Thyroid gland (tissue), 4 donors: ENCODE results near the gene NTRK2. TPM values are rescaled to one million over a fixed set of nuclear protein-coding genes. Genes with fewer than 3 reads are reported as not detected.

Experiments used
- DNase-seq, 2 donors: peaks; one replicate each; pipeline ENCODE4 v3.0.0-alpha.2; 2019
- H3K27ac ChIP-seq, 3 donors: fragments of 200-600 bp; sonication (generic); 1 replicate in 2 of 3; 2 replicates in 1 of 3; pipeline ENCODE4 v1.5.1; 2016 to 2019; ENCODE audit warnings: mild to moderate bottlenecking in 1 of 3, moderate library complexity in 1 of 3
- H3K27me3 ChIP-seq: fragments of 200-600 bp; sonication (generic); one replicate; pipeline ENCODE4 v1.5.1; 2019
- H3K36me3 ChIP-seq, 2 donors: fragments of 200-600 bp; sonication (generic); one replicate each; pipeline ENCODE4 v1.5.1; 2016 to 2019
- H3K4me1 ChIP-seq, 2 donors: fragments of 200-600 bp; sonication (generic); one replicate each; pipeline ENCODE4 v1.5.1; 2017 to 2019
- H3K4me3 ChIP-seq, 3 donors: fragments of 200-600 bp; sonication (generic); replicated peaks in 1 of 3; 1 replicate in 2 of 3; 2 replicates in 1 of 3; pipeline ENCODE4 v1.5.1; 2016; ENCODE audit warnings: mild to moderate bottlenecking in 1 of 3
- H3K9me3 ChIP-seq: fragments of 200-600 bp; sonication (generic); one replicate; pipeline ENCODE4 v1.5.1; 2017
- CTCF ChIP-seq, 6 experiments: fragments of 200-600 bp in 3 of 6; fragments of 450-650 bp in 3 of 6; sonication (generic) in 3 of 6; IDR thresholded peaks; one replicate each; pipeline ENCODE4 v1.5.1; 2016 to 2019; ENCODE audit warnings: antibody characterized with exemption in 6 of 6, mild to moderate bottlenecking in 2 of 6, inconsistent platforms in 1 of 6, moderate library complexity in 1 of 6
- POLR2A ChIP-seq, 2 donors: fragments of 450-650 bp; IDR thresholded peaks; one replicate each; pipeline ENCODE4 v1.6.1; 2017; ENCODE audit warnings: antibody characterized with exemption in 2 of 2, mild to moderate bottlenecking in 2 of 2, moderate library complexity in 1 of 2
- WGBS, 2 donors: methylation state at CpG; one replicate each; pipeline ENCODE4 v1.1.5; 2017; 5-methylcytosine and 5-hydroxymethylcytosine counted together
- intact Hi-C: fragments of 100-400 bp; cut with DNase I; formaldehyde crosslinking; loops from one replicate; pipeline ENCODE4 v1.15.1; 2023
- total RNA-seq, 4 donors: library from RNA; depleted of rRNA; stranded (reverse); fragments of >200 nt; gene quantifications; one replicate each; pipeline ENCODE4 v1.2.3, GENCODE V29; 2016

NTRK2 gene
- total RNA-seq, 4 donors from 2014 or later, result 92.0 to 186 (median 142) TPM

- no peak overlapping the region for H3K4me3 ChIP-seq
- TF ChIP-seq CTCF (IDR thresholded peaks at IDR 0.05) (no peak), POLR2A (IDR thresholded peaks at IDR 0.05) (no peak)
- 95% methylated on average over 7 of the region's 7 CpGs for WGBS, 2 donors
- H3K36me3 ChIP-seq, result no peaks in the 10 kb centered on the region
- no peaks in the 10 kb centered on the region for H3K27me3 ChIP-seq
- H3K9me3 ChIP-seq, result no peaks in the 10 kb centered on the region
- no peak for DNase-seq
- intact Hi-C loops, result no loop called here
- no peak overlapping the region for H3K27ac ChIP-seq
- no peaks in the 10 kb centered on the region for H3K4me1 ChIP-seq
These were observed 176.7 kb downstream of the NTRK2 start for GRCh38 chr9:84845956-84846900.

- intact Hi-C loops, result no loop called here
- Histone ChIP-seq H3K27ac (no peak overlapping the region), H3K9me3 (no peaks in the 10 kb centered on the region), H3K36me3 (no peaks in the 10 kb centered on the region), H3K27me3 (no peaks in the 10 kb centered on the region), H3K4me3 (no peak overlapping the region), H3K4me1 (no peaks in the 10 kb centered on the region)
- DNase-seq, result no peak
- no peak for TF ChIP-seq POLR2A (IDR thresholded peaks at IDR 0.05)
- no peak for TF ChIP-seq CTCF (IDR thresholded peaks at IDR 0.05)
These were observed 177.4 kb downstream of the NTRK2 start for GRCh38 chr9:84846906-84847305.

GRCh38 chr9:84849049-84849448, 179.5 kb downstream of the NTRK2 start:
- intact Hi-C loops, result no loop called here
- no peaks in the 10 kb centered on the region for H3K9me3 ChIP-seq
- DNase-seq, result no peak
- TF ChIP-seq CTCF (IDR thresholded peaks at IDR 0.05) (no peak), POLR2A (IDR thresholded peaks at IDR 0.05) (no peak)
- H3K4me3 ChIP-seq, result no peak overlapping the region
- H3K27me3 ChIP-seq, result no peaks in the 10 kb centered on the region
- H3K27ac ChIP-seq, result no peak overlapping the region
- no peaks in the 10 kb centered on the region for H3K36me3 ChIP-seq
- H3K4me1 ChIP-seq, result no peaks in the 10 kb centered on the region
- 93 to 98% methylated on average over 2 of the region's 2 CpGs for whole genome bisulfite sequencing, 2 donors

GRCh38 chr9:84850830-84851392, 181.4 kb downstream of the NTRK2 start:
- DNase-seq, result no peak
- H3K4me3 ChIP-seq, result no peak overlapping the region
- intact Hi-C loops, result no loop called here
- no peaks in the 10 kb centered on the region for H3K27me3 ChIP-seq
- 77 to 93% methylated on average over 4 of the region's 4 CpGs for WGBS, 2 donors
- no peaks in the 10 kb centered on the region for H3K4me1 ChIP-seq
- no peaks in the 10 kb centered on the region for H3K36me3 ChIP-seq
- no peak overlapping the region for H3K27ac ChIP-seq
- TF ChIP-seq POLR2A (IDR thresholded peaks at IDR 0.05) (no peak), CTCF (IDR thresholded peaks at IDR 0.05) (no peak)
- no peaks in the 10 kb centered on the region for H3K9me3 ChIP-seq

GRCh38 chr9:84851935-84852585, 182.5 kb downstream of the NTRK2 start:
- no peak for TF ChIP-seq CTCF (IDR thresholded peaks at IDR 0.05)
- TF ChIP-seq POLR2A (IDR thresholded peaks at IDR 0.05), result no peak
- no peaks in the 10 kb centered on the region for H3K36me3 ChIP-seq
- H3K9me3 ChIP-seq, result no peaks in the 10 kb centered on the region
- no peaks in the 10 kb centered on the region for H3K4me1 ChIP-seq
- H3K27me3 ChIP-seq, result no peaks in the 10 kb centered on the region
- H3K4me3 ChIP-seq, result no peak overlapping the region
- DNase-seq, result no peak
- 71 to 85% methylated on average over 10 of the region's 10 CpGs for WGBS, 2 donors
- intact Hi-C loops, result no loop called here
- H3K27ac ChIP-seq, result no peak overlapping the region
